ENCODE results near the gene UBE2L5.

- TF ChIP-seq POLR2A (IDR thresholded peaks at IDR 0.05) (no peak), CTCF (IDR thresholded peaks at IDR 0.05) (no peak)
These were observed 27.8 kb downstream of the UBE2L5 start for GRCh38 chr13:30450066-30450465.

Measured in thyroid gland (tissue), 4 donors.